UCSD-AML1 (cell line): ENCODE measurements around the gene TCP1.
"Not testable (repeated sequence)": the region's sequence is repeated elsewhere in the genome, so short reads cannot be mapped to it uniquely, and the experiment has no call there.

Experiments
- DNase-seq: peaks from one replicate; lab custom pipeline; 2025; ENCODE audit not compliant: unreplicated experiment; lab: John Stamatoyannopoulos, UW

The TCP1 gene

DNA sequence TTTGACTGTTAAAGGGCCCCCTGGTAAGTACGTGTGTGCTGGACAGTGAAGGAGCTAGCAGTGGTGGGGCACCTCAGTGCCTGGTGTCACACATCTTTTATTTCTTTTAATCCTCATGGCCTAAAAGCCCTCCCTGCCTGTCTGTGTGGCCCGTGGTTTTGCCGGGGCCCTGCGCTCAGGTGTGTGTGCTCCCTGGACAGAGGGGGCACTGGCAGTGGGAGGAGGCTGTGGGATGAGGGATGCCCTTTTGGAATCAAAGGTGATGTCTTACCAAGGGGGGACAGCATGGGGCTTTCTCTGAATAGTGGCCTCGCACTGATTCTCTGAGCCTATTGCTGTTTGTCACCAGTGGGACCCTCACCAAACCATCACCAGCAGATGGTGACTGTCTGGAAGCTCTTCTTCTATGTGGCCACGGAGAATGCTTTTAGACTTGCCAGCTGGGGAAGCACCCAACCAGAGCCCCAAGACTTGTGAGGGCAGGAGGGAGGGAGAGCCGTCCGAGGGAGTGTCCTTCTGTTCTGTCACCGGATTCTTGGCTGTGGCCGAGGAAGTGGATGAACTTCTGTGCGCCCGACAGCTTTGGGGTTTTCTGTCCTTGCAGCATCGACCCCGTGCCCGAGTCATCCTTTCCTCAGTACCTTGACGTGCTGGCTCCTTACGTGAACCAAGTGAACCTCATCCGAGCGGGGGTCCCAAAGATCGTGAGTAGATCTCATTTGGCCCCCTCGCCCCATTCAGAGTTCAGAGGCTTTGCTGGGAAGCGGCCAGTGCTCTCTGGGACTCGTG is 28.7 kb upstream of the TCP1 start:
- no peak for DNase-seq

DNA sequence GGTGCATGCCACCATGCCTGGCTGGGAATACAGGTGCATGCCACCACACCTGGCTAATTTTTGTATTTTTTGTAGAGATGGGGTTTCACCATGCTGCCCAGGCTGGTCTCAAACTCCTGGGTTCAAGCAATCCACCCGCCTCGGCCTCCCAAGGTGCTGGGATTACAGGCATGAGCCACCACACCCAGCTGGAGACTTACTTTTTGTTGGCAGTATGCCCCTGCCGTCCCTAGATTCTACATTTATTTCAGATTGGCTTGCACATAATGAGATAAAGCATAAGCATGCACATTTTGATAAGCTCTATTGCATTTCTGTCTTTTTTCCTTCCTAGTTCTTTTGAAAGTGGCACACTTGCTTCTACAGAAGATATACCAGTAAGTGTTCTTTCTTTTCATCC is 27.4 kb upstream of the TCP1 start:
- not testable (repeated sequence) for DNase-seq

DNA sequence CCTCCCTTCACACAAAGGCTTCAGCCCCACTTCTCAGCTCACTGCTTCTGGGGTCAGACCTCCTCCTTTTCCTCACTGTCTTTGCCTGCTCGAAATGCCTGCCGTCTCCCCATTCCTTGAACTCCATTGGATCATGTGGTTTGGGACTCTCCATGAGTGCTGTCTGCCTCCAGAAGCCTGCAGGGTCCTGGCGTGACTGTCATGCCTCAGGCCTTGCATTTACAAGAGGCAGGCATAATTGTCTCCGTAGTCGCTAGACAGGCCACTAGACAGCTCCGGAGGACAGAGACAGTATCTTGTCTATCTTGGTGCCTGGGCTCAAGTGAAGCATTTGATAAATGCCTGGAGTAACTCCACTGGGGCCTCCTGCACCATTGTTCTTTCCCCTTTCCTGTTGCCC is 26.0 kb upstream of the TCP1 start:
- no peak for DNase-seq

DNA sequence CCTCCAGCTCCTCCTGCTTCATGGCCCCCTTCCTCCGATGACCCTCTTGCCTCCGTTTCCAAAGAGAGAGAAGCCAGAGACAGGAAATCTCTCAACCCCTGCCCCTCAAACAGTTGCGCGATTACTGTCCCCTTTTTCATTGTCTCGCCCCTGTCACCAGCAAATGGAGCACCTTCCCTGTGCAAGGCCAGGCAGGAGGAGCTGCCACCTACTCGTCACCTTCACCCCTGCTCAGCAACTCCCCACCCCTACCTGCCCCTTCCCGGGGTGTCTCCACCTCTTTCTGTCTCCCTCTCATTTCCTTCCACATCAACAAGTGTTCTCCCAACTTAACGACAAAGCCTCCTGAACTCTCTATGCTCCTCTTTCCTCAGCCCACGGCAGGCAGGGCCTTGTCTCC is 24.4 kb upstream of the TCP1 start:
- no peak for DNase-seq

DNA sequence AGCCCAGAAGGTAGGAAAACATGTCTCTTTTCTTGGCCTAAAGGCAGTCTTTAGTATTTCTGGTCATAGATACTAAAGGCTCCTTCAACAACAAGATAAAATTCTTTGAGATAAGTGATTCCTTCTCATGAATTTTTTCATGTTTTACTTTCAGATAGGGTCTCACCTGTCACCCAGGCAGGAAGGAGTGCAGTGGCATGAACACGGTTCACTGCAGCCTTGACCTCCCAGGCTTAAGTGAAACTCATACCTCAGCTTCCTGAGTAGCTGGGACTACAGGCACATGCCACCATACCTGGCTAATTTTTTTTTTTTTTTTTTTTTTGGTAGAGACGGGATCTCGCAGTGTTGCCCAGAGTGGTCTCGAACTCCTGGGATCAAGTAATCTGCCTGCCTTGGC is 19.7 kb upstream of the TCP1 start:
- DNase-seq = no peak

DNA sequence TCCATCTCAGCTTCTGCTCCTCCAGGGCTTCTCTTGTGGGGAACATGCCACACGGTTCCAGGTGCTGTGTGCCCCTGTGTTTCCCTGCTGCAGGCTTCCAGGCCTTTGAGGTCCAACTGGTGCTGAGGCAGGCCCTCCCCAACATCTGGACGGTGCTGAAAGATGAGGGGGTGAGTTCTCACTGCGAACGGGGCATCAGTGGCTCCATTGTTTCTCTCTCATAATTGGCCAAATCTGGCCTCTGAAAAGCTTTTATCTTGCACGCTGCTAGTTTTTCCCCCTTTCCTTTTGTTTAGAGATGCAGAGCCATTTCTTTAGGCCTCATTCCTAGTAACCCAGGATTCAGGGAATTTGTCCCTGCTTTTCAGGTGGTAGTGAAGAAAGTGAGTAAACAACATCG is 19.2 kb upstream of the TCP1 start:
- DNase-seq = no peak

DNA sequence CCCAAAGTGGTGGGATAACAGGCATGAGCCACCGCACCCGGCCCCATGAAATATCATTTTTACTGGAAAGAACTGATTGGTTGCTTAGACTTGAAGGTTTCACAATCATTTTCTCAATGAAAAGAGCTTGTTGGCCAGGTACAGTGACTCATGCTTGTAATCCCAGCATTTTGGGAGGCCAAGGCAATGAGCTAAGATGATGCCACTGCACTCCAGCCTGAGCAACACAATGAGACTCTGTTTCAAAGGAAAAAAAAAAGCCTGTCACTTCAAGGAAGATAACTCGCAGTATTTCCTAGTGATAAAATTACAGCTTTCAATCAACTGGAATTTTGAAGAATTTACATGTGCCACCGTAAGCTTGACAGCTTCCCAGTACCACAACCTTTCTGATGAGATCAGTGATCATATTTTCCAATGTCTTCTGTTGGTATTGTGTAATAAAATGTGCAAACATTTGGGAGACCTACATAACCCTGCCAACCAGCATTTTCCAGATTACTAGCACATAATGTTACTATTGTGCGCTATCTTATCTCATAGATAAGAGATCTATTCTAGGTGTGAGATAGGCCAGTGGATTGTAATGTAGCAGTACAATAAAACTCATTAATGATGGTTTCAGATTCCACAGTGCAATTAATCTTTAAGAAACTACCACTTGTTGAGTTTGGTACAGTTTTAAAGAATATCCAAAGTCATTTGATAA is 17.9 kb upstream of the TCP1 start:
- DNase-seq = no peak

DNA sequence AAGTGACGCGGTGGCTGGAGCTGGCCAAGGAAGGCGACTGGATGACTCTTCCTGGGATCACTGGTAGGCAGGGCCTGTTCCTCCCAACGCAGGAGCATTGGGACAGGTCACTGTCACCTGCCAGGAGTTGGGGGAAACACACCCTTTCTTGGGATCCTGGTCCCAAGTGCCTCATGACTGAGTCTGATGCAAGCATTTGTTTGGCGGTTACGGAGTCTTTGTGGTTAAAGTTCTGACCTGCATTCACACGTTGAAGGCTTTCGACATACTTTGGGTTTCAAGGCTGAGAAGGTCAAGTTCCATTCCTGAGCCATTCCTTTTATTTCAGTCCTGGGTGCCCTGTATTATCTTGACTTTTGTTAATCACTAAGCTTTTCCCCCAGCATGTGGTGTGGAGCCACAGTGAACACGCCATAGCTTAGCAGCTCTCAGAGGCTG is 16.6 kb upstream of the TCP1 start:
- DNase-seq = no peak

DNA sequence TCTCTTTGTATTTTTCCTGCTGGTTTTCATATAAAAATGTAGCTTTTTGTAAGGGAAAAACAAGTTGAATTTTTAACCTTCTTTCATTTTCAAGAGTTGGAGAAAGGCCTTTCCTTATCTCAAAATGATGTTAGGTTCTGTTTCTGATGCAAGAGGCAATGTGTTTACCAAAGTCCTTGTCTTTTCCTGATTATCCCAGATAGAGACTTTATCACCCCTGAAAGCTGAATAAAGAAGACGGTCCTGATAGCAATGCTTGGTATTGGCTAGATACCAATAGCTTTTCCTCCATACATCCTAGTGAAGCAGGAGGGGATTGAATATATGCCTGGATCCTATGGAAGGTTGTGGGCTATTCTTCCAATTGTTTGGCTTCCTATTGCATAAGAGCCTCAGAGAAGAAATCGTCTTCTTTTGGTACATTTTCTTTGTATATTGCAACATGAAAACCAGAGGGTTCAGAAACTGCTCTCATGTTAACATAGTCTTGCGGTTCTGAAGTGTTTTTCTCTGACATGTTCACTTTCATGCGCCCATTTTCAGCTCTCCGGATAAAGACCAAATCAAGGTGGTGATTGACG is 16.1 kb upstream of the TCP1 start:
- no peak for DNase-seq

DNA sequence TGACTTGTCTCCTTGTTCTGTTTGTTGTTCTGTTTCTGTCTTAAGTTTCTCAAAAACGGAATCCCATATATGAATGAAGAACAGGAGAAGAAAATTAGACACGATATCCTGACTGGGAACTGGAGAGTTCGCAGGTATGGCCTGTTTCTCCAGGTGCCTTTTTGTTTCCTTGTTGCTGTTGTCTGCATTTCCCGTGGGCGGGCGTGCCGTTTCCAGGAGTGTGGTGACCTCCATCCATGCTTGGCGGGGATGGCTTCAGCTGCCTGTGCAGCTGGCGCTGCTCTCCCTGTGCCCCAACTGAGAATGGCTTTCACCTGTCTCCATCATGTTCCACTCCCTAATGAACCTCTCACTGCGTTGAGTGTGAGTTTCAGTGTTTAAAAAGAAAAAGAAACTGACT is 15.1 kb upstream of the TCP1 start:
- no peak for DNase-seq

DNA sequence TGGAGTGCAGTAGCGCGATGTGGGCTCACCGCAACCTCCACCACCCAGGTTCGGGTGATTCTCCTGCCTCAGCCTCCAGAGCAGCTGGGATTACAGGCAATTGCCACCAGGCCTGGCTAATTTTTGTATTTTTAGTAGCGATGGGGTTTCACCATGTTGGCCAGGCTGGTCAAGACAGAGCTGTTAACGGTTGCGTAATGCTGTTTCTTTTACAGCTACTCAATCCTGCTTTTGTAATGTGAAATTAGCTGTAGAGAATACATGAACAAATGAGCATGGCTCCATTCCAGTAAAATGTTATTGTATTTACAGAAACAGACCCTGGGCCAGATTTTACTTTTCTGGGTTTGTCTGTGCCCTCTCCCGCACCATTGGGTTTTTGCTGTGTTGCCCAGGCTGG is 12.5 kb upstream of the TCP1 start:
- DNase-seq = no peak

DNA sequence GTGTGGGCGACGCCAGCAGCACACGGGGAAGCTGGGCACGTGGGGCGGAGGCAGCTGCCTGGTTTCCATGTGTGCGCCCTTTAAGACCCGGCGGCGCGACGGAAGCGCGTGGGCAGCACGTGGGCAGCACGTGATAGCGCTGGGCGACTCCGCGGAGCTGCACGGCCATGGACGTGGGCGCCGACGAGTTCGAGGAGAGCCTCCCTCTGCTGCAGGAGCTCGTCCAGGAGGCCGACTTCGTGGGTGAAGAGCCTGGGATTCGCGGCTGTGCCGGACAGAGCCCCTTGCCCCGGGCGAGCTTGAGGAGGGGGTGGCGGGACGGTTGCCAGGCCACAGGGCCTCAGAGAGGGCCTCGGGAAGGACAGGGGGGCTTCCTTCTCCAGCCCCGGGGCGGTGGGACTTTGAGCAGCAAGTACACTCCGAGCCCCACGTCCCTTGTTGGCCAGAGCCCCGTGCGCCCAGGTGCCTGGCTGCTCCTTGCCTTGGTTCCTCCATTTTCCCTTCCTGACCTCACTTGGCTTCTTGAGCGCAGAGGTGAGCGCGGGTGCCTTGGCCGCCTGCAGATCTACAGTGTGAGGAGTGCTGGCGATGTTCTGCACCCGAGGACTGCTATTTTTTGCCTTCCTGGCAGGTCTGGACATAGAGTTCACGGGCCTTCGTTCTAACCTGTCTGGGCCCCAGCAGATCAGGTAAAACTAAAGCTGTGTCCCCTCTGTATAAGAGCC is 10.9 kb upstream of the TCP1 start, which contains the start of gene PNLDC1:
TSS of gene PNLDC1 (plus strand) at position 136 of the 725 bp plus-strand sequence. CDS start at position 168, 32 bp downstream.
- DNase-seq = no peak

DNA sequence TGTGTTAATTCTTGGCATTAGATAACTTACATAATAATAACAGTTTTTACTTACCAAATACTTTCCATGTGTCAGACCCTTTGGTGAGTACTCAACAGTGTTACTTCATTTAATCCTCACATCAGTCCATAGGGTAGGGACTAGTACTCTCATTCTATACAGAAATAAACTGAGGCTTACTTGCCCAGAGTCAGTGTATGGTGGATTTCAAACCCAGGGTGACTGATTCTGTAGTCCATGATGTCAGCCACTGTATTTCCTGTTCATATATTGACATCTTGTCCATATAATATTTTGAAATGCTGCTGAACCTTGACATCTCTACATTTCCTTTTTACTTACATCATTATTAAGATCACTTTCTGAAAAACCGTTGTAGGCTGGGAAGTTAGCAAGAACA is 8.2 kb upstream of the TCP1 start:
- no peak for DNase-seq

DNA sequence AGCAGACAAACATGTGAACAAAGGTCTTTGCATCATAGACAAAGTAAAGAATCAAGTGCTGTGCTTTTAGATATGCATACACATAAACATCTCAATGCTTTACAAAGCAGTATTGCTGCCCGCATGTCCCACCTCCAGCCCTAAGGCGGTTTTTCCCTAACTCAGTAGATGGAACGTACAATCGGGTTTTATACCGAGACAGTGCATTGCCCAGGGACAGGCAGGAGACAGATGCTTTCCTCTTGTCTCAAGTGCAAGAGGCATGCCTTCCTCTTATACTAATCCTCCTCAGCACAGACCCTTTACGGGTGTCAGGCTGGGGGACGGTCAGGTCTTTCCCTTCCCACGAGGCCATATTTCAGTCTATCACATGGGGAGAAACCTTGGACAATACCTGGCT is 5.6 kb upstream of the TCP1 start:
- not testable (repeated sequence) for DNase-seq

DNA sequence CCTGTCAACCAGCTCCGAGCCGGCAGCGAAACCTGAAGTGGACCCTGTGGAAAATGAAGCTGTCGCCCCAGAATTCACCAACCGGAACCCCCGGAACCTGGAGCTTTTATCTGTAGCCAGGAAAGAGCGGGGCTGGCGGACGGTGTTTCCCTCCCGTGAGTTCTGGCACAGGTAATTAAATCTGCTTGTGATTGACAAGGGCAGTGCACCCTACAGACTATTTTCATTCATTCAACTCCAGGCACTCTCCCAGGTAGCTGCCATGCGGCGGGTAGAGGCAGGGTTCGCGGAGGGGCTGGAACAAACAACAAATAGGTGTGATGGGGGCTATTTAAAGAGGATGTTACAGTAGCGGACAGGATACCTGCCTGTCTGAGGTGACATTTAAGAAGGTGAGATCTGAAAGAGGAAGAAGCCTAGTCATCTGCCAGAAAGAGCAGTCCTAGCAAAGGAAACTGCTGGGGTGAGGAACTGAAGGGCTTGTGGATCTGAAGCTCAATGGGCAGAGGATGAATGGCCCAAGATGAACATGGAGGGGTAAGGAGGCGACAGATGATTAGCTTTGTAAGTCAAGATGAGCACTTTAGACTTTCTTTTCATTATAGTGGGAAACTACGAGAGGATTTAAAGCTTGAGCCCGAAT is 1.7 kb upstream of the TCP1 start:
- no peak for DNase-seq

DNA sequence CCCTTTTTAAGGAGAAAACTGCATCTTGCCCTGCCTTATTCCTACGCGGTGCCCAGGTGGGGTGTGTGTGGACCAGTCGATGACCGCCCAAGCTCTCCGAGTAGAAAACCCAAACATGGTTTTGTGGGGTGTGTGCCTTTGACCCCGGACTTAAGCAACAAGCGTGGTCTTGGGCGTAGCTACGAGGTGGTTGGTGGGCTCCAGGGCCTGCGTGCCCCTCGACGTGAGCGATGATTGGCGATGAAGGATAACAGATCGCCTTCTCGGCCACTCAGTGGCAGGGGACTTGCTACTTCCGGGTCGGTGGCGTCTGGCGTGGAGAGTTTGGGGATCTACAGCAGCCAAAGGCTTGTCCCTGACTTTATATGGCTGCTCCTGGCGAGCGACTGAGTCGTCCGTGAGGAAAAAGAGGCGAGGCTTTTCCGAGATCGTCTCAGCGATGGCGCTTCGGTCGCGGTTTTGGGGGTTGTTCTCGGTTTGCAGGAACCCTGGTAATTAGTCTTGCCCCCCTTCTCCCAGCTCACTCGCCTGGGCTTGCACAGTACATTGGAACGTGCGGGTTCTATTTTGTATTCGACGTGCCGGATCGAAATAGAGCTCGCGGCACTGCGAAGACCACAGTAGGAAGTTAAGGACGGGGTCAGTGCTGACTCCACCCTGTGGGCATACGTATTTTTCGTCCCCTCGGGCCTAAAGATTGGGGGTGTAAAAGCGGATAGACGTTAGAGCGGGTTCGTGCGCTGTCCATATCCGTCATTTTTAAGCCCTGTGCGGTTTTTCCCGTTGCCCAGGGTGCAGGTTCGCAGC is 950 bp upstream of the TCP1 start, which contains the start of gene MRPL18:
TSS of gene MRPL18 (plus strand) at position 319 of the 807 bp plus-strand sequence. CDS start at position 440, 121 bp downstream.
- DNase-seq = peak; percentile 95

DNA sequence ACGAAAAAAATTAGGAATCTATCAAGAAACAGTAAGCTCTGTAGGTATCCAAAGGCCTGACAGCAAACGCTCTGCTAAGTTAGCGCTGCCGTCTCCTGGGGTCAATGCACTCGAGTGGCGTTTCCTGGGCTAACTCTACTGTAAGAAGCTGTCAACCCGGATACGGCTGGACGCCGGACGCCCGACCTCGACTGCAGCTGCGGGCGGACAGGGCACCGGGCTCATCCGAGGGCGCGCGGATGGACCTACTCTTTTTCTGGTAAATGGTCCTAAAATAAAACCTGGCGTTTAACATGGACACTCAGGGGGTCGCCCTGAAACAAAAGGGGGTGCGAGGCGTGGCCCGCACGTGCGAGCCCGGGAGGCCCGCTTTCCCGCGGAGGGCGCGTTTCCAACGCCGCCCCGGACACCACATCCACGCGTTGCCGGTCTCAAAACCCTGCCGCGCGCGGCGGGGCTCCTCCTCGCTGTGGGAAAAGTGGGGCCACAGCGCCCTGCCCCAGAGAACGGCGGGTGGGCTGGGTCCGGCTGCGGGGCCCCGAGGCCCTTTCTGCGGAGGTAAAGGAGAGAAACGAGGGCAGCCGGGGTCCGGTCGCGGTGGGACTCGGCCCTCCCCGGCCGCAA is 537 bp downstream of the TCP1 start:
- peak; percentile 43 for DNase-seq

DNA sequence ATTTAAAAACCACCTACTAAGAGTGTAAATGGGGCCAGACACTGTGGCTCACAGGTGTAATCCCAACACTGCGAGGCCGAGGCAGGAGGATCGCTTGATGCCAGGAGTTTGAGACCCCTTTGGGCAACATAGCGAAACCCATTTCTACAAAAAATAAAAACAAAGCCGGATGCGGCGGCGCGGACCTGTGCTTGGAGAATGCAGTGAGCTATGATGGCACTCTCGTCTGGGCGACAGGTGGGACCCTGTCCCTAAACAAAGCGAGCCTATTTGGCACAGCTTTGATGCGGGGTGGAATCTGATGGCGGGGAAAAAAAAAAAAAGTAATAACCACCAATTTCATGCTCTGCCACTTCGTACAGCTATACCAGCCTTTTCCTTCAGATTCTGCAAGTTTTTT is 1.1 kb downstream of the TCP1 start:
- DNase-seq = no peak

DNA sequence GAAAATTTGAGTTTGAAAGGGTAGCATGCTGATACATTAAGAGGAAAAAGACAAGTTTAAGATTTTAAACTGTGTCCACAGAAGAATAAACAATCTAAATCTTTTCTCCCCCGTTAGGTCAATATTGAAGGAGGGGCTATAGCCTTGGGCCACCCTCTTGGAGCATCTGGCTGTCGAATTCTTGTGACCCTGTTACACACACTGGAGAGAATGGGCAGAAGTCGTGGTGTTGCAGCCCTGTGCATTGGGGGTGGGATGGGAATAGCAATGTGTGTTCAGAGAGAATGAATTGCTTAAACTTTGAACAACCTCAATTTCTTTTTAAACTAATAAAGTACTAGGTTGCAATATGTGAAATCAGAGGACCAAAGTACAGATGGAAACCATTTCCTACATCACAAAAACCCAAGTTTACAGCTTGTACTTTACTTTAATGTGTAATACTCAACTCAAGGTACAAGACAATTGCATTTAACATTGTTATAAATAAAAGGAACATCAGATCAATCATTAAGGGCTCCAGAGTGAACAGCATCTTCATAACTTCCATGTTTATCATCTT is 10.8 kb downstream of the TCP1 start:
- DNase-seq = no peak
